Measurements from ENCODE around the gene TRDN.

DNA sequence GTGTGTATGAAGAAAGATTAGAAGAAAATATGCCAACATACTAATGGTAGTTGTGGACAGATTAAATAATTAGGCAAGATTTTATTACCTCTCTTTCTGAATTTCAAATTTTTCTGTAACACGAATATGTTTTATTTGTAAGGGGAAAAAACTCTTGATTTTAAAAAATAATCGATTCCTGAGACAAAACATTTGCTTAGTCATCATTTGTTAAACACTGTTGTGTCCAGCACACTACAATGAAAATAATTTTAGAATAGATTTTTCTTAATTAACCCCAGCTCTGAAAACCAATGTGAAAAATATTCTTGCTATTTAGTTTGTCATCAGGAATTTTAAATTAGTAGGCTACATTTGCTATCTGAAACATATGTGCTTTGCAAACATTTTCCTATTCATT is 253.0 kb downstream of the TRDN start:
- TF ChIP-seq, protein P1, sequence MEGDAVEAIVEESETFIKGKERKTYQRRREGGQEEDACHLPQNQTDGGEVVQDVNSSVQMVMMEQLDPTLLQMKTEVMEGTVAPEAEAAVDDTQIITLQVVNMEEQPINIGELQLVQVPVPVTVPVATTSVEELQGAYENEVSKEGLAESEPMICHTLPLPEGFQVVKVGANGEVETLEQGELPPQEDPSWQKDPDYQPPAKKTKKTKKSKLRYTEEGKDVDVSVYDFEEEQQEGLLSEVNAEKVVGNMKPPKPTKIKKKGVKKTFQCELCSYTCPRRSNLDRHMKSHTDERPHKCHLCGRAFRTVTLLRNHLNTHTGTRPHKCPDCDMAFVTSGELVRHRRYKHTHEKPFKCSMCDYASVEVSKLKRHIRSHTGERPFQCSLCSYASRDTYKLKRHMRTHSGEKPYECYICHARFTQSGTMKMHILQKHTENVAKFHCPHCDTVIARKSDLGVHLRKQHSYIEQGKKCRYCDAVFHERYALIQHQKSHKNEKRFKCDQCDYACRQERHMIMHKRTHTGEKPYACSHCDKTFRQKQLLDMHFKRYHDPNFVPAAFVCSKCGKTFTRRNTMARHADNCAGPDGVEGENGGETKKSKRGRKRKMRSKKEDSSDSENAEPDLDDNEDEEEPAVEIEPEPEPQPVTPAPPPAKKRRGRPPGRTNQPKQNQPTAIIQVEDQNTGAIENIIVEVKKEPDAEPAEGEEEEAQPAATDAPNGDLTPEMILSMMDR (IDR thresholded peaks at IDR 0.05): no peak
- no peak for TF ChIP-seq EP300 (IDR thresholded peaks at IDR 0.05)
- TF ChIP-seq POLR2A (IDR thresholded peaks at IDR 0.05): no peak

Measured in ovary (tissue), 3 donors.